ENCODE measurements around the gene ITGA8.
"Not testable (repeated sequence)": the region's sequence is repeated elsewhere in the genome, so short reads cannot be mapped to it uniquely, and the experiment has no call there.

ITGA8 gene

GRCh38 chr10:15681076-15681475 lies 38.6 kb downstream of the ITGA8 start:
- no peak for DNase-seq (ENCODE audit: low read depth)

DNA sequence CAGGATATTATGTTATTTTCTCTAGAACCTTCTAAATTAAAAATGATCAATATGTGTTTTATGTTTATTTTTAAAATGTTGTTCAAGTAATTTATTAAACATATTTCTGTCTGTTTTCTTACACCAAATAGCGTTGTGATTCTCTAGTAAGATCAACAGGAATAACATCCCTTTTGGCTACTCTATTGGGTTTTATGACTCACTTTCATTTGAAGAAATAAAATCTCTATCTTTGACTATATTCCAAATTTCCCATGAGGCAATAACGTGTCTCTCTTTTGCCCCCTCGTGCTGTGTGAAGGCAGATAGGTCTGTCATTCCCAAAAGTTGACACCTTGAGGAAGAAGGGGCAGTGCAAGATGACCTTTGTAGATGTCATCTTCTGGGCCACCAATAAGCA lies 40.9 kb downstream of the ITGA8 start:
- DNase-seq (ENCODE audit: low read depth): no peak

- no peak for DNase-seq (ENCODE audit: low read depth)
Observed at GRCh38 chr10:15672469-15672868, 47.3 kb downstream of the ITGA8 start.

- no peak for DNase-seq (ENCODE audit: low read depth)
Observed at GRCh38 chr10:15670880-15671279, 48.8 kb downstream of the ITGA8 start.

- DNase-seq (ENCODE audit: low read depth): peak; percentile 55
Observed at GRCh38 chr10:15661574-15661973, 58.1 kb downstream of the ITGA8 start.

GRCh38 chr10:15660990-15661389 lies 58.7 kb downstream of the ITGA8 start:
- DNase-seq (ENCODE audit: low read depth): no peak

DNA sequence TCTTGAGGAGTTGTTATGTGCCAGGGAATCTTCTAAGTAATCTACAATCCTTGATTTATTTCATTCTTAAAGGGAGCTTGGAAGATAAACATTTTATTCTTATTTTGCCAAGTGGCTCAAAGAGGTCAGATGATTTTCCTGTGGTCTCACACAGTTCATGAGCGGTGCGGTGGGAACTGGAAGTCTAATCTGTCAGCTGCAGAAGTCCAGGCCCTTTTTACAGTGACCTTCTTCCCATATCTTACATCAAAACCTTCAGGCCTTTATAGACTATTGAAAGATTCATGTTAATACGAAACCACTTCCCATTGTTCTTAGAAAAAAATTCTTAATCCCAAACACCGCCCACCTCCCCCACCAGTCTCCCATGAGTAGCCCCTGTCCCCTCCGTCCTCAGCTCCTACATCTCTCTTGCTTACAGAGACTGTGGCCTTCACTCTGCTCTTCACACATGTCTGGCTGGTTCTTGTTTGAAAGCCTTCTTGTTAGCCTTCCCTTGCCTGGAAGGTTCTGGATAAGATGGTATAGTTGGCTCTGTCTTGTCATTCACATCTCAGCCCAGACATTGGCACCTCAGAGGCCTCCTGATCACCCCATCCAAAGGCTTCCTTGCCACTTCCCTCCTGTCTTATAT lies 61.5 kb downstream of the ITGA8 start:
- DNase-seq (ENCODE audit: low read depth): peak; percentile 9

DNA sequence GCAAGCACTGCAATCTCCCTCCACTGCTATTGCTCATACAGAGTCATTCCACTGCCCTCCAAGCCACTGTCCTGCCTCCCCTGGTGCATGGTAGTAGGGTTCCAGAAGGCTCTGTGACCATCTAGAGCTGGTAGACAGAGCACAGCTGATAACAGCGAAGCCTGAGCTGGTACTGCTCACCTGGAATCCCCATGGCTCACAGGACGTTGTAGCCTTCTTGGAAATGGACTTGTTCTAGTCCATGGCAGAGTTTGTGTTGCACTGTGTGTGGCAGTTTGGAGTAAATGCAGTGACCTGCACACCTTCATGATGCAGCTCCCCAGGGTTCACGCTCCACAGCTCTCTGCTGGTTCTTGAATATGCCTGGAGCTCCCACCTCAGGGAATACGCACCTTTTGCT lies 67.0 kb downstream of the ITGA8 start:
- no peak for DNase-seq (ENCODE audit: low read depth)

GRCh38 chr10:15652117-15652516 lies 67.6 kb downstream of the ITGA8 start:
- peak; percentile 6 for DNase-seq (ENCODE audit: low read depth)

- DNase-seq (ENCODE audit: low read depth): no peak
Observed at GRCh38 chr10:15651175-15651574, 68.5 kb downstream of the ITGA8 start.

GRCh38 chr10:15642095-15642494 lies 77.6 kb downstream of the ITGA8 start:
- DNase-seq (ENCODE audit: low read depth): peak; percentile 83

DNA sequence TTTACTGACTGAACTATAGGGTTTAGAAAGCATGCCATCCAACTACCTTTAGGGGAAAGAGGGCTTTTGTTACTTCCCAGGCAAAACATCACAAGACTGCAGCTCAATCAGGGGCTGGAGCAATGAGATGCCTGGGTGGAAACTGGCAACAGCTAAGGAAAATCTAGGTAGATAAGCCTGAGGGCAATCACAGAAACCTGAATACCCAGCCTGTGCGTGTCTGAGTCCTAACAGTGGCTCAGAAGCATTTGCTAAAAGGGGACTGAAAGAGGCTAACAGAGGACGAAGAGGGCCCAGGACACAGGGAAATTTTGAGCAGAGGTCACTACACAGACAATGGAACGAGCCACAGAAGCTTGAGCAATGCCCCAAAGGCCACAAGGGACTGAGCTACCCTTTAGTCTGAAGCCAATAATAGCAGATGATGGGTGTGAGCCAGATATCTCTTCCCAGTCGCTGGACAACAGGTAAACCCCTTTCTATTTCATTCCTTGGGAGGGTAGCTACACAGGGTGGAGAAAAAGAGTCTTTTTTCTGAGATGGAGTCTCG lies 79.1 kb downstream of the ITGA8 start:
- no peak for DNase-seq (ENCODE audit: low read depth)

DNA sequence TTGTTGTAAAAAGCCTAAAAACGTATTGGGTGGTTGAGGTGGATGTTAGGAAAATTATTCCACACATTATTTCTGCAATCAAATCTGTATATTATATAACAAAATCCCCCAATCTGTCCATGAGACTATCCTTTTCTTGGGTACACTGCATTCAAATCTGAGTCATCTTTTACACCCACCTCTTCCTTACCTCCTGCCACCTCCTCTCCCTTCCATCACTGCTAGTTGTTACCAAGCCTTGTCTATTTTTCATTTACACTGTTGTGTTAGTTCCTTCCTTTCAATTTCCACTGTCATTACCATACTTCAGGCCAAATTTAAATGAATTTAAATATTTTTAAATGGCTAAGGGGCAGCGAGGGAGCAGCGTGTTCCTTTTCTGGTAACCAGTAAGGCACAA lies 83.3 kb downstream of the ITGA8 start:
- DNase-seq (ENCODE audit: low read depth): no peak

- peak; percentile 63 for DNase-seq (ENCODE audit: low read depth)
Observed at GRCh38 chr10:15632456-15633091, 87.1 kb downstream of the ITGA8 start.

- not testable (repeated sequence) for DNase-seq (ENCODE audit: low read depth)
Observed at GRCh38 chr10:15631205-15631604, 88.5 kb downstream of the ITGA8 start.

DNA sequence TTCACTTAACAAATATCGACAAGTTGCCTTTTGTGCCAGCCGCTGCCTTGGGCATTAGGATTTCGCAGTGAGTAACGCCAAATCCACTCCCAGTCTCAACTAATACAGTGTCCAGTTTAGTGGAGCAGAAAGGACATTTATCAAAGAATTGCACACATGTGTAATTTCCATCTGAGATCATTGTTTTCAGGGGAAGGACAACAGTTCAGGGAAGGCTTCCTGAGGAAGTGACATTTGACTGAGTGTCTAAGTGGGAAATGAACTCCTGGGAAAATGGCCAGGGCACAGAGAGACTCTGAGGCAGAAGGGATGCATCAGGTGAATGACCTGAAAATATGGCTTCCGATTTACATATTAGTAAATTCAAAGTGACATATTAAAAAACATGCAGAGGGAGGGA lies 89.4 kb downstream of the ITGA8 start:
- DNase-seq (ENCODE audit: low read depth): no peak

DNA sequence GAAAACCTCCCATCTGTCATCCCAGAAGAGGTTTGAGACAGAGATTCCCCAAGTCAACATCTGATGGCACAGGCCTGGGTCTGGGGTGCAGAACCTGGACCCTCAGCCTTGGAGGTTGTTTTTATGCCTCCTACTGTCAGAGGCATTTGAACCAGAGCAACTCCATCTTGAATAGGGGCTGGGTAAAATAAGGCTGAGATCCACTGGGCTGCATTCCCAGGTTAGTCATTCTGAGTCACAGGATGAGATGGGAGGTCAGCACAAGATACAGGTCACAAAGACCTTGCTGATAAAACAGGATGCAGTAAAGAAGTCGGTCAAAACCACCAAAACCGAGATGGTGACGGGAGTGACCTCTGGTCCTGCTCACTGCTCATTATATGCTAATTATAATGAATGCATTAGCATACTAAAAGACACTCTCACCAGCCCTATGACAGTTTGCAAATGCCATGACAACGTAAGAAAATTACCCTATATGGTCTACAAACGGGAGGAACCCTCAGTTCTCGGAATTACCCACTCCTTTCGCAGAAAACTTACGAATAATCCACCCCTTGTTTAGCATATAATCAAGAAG lies 92.0 kb downstream of the ITGA8 start:
- peak; percentile 75 for DNase-seq (ENCODE audit: low read depth)

DNA sequence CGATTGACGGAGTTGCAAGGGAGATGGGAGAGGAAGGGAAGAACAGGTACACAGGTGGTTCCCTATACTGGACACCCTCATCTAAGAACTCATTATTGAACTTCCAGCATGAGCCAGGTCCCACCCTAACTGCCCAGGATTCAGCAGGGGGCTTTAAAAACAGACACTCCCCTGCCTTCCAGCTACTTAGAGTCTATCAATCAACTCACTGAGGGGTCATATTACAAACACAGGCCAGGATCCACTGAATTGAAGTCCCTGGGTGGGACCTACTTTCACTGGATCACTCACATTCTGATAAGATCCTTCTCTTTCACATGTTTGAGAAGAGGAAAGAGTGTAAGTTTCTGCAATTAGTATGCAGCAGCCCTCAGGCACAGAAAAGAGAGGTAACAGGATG lies 92.8 kb downstream of the ITGA8 start:
- DNase-seq (ENCODE audit: low read depth): no peak

DNA sequence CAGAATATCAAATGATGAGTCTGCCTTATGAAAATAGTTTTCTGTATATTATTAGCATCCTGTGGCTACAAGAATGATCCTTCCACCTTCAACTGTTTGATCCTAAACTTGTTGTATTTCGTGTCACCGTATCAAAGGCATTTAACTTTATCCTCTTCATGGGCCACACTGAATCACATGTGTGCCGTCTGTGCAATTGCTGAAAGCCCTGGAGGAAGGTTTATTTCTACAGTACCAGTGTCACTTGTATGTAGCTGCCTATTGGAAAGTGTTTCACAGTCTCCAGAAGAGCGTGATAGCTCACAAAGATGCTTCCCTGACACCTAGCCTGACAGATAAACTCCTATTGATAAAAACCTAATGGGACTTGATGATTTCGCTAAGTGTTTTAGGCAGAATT lies 94.5 kb downstream of the ITGA8 start:
- DNase-seq (ENCODE audit: low read depth): no peak

- DNase-seq (ENCODE audit: low read depth): peak; percentile 82
Observed at GRCh38 chr10:15624401-15625196, 95.1 kb downstream of the ITGA8 start.

GRCh38 chr10:15620836-15621515 lies 98.7 kb downstream of the ITGA8 start:
- DNase-seq (ENCODE audit: low read depth): no peak

DNA sequence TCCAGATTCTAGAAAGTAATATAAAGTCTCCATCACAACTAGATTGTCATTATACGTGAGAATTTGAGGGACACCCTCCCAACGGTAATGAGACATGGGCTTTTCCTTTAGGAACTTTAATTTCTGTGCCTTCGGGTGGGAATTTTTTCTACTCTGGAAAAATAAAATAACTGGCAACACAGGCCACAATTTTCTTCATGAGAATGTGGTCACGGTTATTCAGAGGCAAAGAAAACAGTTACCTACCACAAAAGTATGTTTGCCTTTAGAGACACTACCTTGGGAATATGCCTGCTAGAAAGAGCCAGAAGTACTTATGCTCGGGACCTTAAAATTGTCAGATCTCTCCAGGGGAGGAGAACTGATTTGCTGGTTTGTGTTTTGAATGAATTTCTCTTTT lies 99.4 kb downstream of the ITGA8 start:
- no peak for DNase-seq (ENCODE audit: low read depth)

Data from EH (cell line).